Smooth muscle cell (in vitro differentiated cells): ENCODE results near the gene MYCBPAP. TPM values are rescaled to one million over a fixed set of nuclear protein-coding genes. Genes with fewer than 3 reads are reported as not detected.
"Not testable (repeated sequence)": the region's sequence is repeated elsewhere in the genome, so short reads cannot be mapped to it uniquely, and the experiment has no call there.

Experiments used
- DNase-seq: peaks from one replicate; lab custom pipeline; 2025; ENCODE audit not compliant: unreplicated experiment; lab: John Stamatoyannopoulos, UW
- H2AFZ ChIP-seq: fragments of 200-600 bp; sonication (generic); 2 replicates; pipeline ENCODE4 v1.6.0; 2016; ENCODE audit warnings: antibody characterized with exemption, low read depth, mild to moderate bottlenecking
- H3F3A ChIP-seq: fragments of 200-600 bp; sonication (generic); 2 replicates; pipeline ENCODE4 v1.6.0; 2017; ENCODE audit warnings: antibody characterized with exemption, low read depth
- H3K27ac ChIP-seq: fragments of 200-600 bp; sonication (generic); 2 replicates; pipeline ENCODE4 v1.5.1; 2016; ENCODE audit warnings: low read depth, mild to moderate bottlenecking
- H3K27me3 ChIP-seq: fragments of 200-600 bp; sonication (generic); 2 replicates; pipeline ENCODE4 v1.6.1; 2016; ENCODE audit warnings: low read depth, mild to moderate bottlenecking
- H3K36me3 ChIP-seq: fragments of 200-600 bp; sonication (generic); 2 replicates; pipeline ENCODE4 v1.5.1; 2016; ENCODE audit warnings: low read depth
- H3K4me1 ChIP-seq: fragments of 200-600 bp; sonication (generic); 2 replicates; pipeline ENCODE4 v1.5.1; 2016; ENCODE audit warnings: low read depth
- H3K4me2 ChIP-seq: fragments of 200-600 bp; sonication (generic); 2 replicates; pipeline ENCODE4 v1.6.0; 2016; ENCODE audit warnings: mild to moderate bottlenecking
- H3K4me3 ChIP-seq: fragments of 200-600 bp; sonication (generic); 2 replicates; pipeline ENCODE4 v1.5.1; 2016; ENCODE audit warnings: mild to moderate bottlenecking
- H3K79me2 ChIP-seq: fragments of 200-600 bp; sonication (generic); 2 replicates; pipeline ENCODE4 v1.6.0; 2016; ENCODE audit warnings: low read depth, mild to moderate bottlenecking
- H3K9ac ChIP-seq: fragments of 200-600 bp; sonication (generic); 2 replicates; pipeline ENCODE4 v1.6.0; 2016; ENCODE audit warnings: low read depth
- H3K9me3 ChIP-seq: fragments of 200-600 bp; sonication (generic); replicated peaks from 2 replicates; pipeline ENCODE4 v1.5.1; 2016; ENCODE audit warnings: low read depth
- H4K20me1 ChIP-seq: fragments of 200-600 bp; sonication (generic); 2 replicates; pipeline ENCODE4 v1.6.0; 2016; ENCODE audit warnings: low read depth
- CTCF ChIP-seq: fragments of 200-600 bp; sonication (generic); IDR thresholded peaks from 2 replicates; pipeline ENCODE4 v1.5.1; 2017; ENCODE audit warnings: borderline replicate concordance, mild to moderate bottlenecking, antibody characterized with exemption; ENCODE audit not compliant: insufficient read depth, poor library complexity, severe bottlenecking
- WGBS: methylation state at CpG from one replicate; pipeline ENCODE4 v1.1.7; 2016; ENCODE audit warnings: low lambda C conversion rate; 5-methylcytosine and 5-hydroxymethylcytosine counted together
- polyA plus RNA-seq: library from polyadenylated mRNA; unstranded; fragments of >200 nt; fragmentation: Nextera tagmentation; extraction: Ambion mirVana; gene quantifications from 2 replicates; pipeline ENCODE4 v1.2.1, GENCODE V29; 2016
- total RNA-seq: library from RNA; depleted of rRNA; stranded (reverse); fragments of >200 nt; gene quantifications from 2 replicates; pipeline ENCODE4 v1.2.3, GENCODE V29; 2014

MYCBPAP gene
- total and polyA plus RNA-seq, 2 experiments from 2014 or later: 0.90 to 0.97 TPM

GRCh38 chr17:50471009-50471905 lies 37.0 kb upstream of the MYCBPAP start:
- no peak overlapping the region for H3K4me2 ChIP-seq
- no peaks in the 10 kb centered on the region for H3K9me3 ChIP-seq
- H3K4me1 ChIP-seq: no peaks in the 10 kb centered on the region
- DNase-seq: no peak
- H3K36me3 ChIP-seq: no peaks in the 10 kb centered on the region
- H3F3A ChIP-seq: no peaks in the 10 kb centered on the region
- H3K4me3 ChIP-seq: no peak overlapping the region
- H2AFZ ChIP-seq: no peak overlapping the region
- TF ChIP-seq CTCF: no peak
- H3K9ac ChIP-seq: no peak overlapping the region
- peaks cover 30% of the 10 kb centered on the region for H3K27me3 ChIP-seq
- no peaks in the 10 kb centered on the region for H4K20me1 ChIP-seq
- H3K79me2 ChIP-seq: no peaks in the 10 kb centered on the region
- H3K27ac ChIP-seq: no peak overlapping the region
- 93% methylated on average over 22 of the region's 22 CpGs for WGBS

GRCh38 chr17:50472286-50472685 lies 36.0 kb upstream of the MYCBPAP start:
- Histone ChIP-seq H3K9me3 (no peaks in the 10 kb centered on the region), H3K4me3 (no peak overlapping the region), H3K4me2 (no peak overlapping the region), H3K36me3 (no peaks in the 10 kb centered on the region), H4K20me1 (no peaks in the 10 kb centered on the region), H2AFZ (no peak overlapping the region), H3K79me2 (no peaks in the 10 kb centered on the region), H3F3A (no peaks in the 10 kb centered on the region), H3K27ac (no peak overlapping the region), H3K27me3 (peaks cover 35% of the 10 kb centered on the region), H3K4me1 (no peaks in the 10 kb centered on the region), H3K9ac (no peak overlapping the region)
- TF ChIP-seq CTCF: no peak
- no peak for DNase-seq
- 97% methylated on average over 10 of the region's 10 CpGs for WGBS

DNA sequence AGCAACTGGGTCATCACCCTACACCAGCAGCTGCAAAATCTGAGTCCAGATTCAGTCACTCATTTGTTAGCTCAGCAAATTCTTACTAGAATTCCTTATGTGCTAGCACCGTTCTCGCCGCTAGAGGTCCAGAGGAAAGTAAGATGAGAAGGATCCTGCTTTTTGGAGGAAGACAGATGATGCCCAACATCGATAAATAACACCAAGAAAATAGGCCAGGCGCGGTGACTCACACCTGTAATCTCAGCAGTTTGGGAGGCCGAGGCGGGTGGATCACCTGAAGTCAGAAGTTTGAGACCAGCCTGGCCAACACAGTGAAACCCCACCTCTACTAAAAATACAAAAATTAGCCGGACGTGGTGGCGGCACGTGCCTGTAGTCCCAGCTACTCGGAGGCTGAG lies 35.5 kb upstream of the MYCBPAP start:
- not testable (repeated sequence) for H3F3A ChIP-seq

More for the DNA sequence above, 35.5 kb upstream of the MYCBPAP start:
- H3K79me2 ChIP-seq, H3K4me3 ChIP-seq, DNase-seq, H3K4me1 ChIP-seq, H3K9ac ChIP-seq, H3K4me2 ChIP-seq, H3K9me3 ChIP-seq, H2AFZ ChIP-seq, H3K27ac ChIP-seq, H4K20me1 ChIP-seq, H3K36me3 ChIP-seq: not testable (repeated sequence)
- peaks cover 32% of the 10 kb centered on the region for H3K27me3 ChIP-seq
- 91% methylated on average over 13 of the region's 13 CpGs for WGBS
- peak; percentile 21 for TF ChIP-seq CTCF
